HEK293T (cell line): Measurements from ENCODE around the gene KIFC1.

Experiments used
- CTBP1 ChIP-seq: fragments of 450-650 bp; IDR thresholded peaks from 2 replicates; pipeline ENCODE4 v1.6.1; 2016; ENCODE audit warnings: borderline replicate concordance
- ELF4 ChIP-seq: fragments of 450-650 bp; IDR thresholded peaks from 2 replicates; pipeline ENCODE4 v1.6.1; 2017; ENCODE audit warnings: antibody characterized with exemption
- FOXK2 ChIP-seq: fragments of 450-650 bp; IDR thresholded peaks from 2 replicates; pipeline ENCODE4 v1.6.1; 2016; ENCODE audit warnings: mild to moderate bottlenecking
- FOXM1 ChIP-seq: fragments of 450-650 bp; IDR thresholded peaks from 2 replicates; pipeline ENCODE4 v1.6.1; 2017; ENCODE audit warnings: mild to moderate bottlenecking, borderline replicate concordance
- HDGF ChIP-seq: fragments of 450-650 bp; IDR thresholded peaks from 2 replicates; pipeline ENCODE4 v1.6.1; 2017; ENCODE audit warnings: antibody characterized with exemption, borderline replicate concordance
- NFRKB ChIP-seq: fragments of 450-650 bp; IDR thresholded peaks from 2 replicates; pipeline ENCODE4 v1.6.1; 2016; ENCODE audit warnings: mild to moderate bottlenecking, moderate library complexity
- SP1 ChIP-seq: fragments of 450-650 bp; IDR thresholded peaks from 2 replicates; pipeline ENCODE4 v1.6.1; 2017
- SUZ12 ChIP-seq: fragments of 450-650 bp; IDR thresholded peaks from 2 replicates; pipeline ENCODE4 v1.6.1; 2016; ENCODE audit warnings: mild to moderate bottlenecking

DNA sequence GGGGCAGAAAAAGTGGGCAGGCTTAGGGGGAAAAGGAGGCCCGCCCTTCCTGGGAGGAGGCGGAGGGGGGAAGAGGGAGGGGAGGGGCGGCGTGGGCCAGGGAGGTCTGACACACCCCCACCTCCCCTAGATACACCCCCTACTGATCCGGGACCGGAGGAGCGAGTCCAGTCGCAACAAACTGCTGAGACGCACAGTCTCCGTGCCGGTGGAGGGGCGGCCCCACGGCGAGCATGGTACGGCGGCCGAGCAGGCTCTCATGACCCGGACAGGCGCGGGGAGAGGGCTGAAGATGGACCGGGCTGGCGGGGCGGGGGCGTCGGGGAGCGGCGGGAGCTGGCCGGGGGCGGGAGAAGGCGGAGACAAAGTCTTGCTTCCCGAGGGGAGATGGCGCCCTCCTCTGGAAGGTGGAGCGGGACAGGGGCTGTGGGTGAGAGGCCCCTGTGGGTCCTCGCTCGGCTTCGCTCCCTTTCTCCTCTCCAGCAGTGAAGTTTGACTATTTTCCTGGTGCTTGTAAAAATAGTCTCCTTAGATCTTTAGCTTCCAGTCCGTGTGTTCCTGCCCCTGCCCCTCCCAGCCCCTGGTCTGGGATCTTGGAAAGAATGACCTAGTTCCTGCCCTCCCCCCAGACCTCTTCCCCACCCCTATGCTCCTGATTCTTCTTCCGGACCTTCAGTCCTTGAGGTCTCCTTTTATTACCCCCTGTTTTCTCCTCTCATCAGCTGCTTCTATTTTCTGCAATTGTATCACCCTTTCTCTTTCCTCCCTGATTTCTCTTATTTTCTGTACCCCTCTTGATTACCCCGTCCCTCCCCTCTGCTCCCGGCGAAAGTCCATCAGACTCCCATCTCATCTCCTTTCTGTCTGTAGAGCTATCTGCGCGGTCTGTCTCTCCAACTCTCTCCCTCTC, 34.3 kb downstream of the KIFC1 start:
- no peak for TF ChIP-seq FOXK2
- no peak for TF ChIP-seq CTBP1
- TF ChIP-seq FOXM1: no peak
- no peak for TF ChIP-seq SUZ12
- no peak for TF ChIP-seq NFRKB
- TF ChIP-seq HDGF: no peak
- no peak for TF ChIP-seq ELF4
- no peak for TF ChIP-seq SP1
